HepG2 (cell line): Measurements from ENCODE around the gene GRHPR. TPM values are rescaled to one million over a fixed set of nuclear protein-coding genes. Genes with fewer than 3 reads are reported as not detected.

Source experiments
- CBX2 ChIP-seq, 2 experiments: fragments of 200-600 bp in 1 of 2; sonication (generic); formaldehyde crosslinking in 1 of 2; IDR thresholded peaks; 2 replicates each; pipeline versions ENCODE4 v1.7.0 to v1.8.1; 2018 to 2022; ENCODE audit warnings: low read depth in 2 of 2, low read length in 1 of 2, mild to moderate bottlenecking in 1 of 2, missing genetic modification reagents in 1 of 2
- FOXC1 ChIP-seq: sonication (generic); formaldehyde crosslinking; IDR thresholded peaks from 2 replicates; pipeline ENCODE4 v1.8.0; 2022; ENCODE audit warnings: mild to moderate bottlenecking, missing genetic modification reagents, borderline replicate concordance
- NFRKB ChIP-seq: fragments of 450-650 bp; IDR thresholded peaks from 2 replicates; pipeline ENCODE4 v1.6.1; 2017
- NR1H2 ChIP-seq: sonication (generic); formaldehyde crosslinking; IDR thresholded peaks from 2 replicates; pipeline ENCODE4 v1.8.1; 2022; ENCODE audit warnings: low read depth, missing genetic modification reagents, borderline replicate concordance
- PCBP1 ChIP-seq: fragments of 200-400 bp; formaldehyde crosslinking; IDR thresholded peaks from 2 replicates; pipeline ENCODE4 v1.6.1; 2017; ENCODE audit warnings: mild to moderate bottlenecking, low read depth, low read length, borderline replicate concordance
- RCOR2 ChIP-seq: IDR thresholded peaks from 2 replicates; pipeline ENCODE4 v1.6.1; 2016; ENCODE audit warnings: missing biosample characterization, missing genetic modification reagents
- SOX13 ChIP-seq, 3 experiments: fragments of 450-650 bp in 1 of 3; sonication (generic) in 1 of 3; formaldehyde crosslinking in 1 of 3; IDR thresholded peaks in 2 of 3; conservative IDR thresholded peaks in 1 of 3; 2 replicates each; pipeline versions ENCODE4 v1.5.0 to v1.6.1; 2016 to 2020; ENCODE audit warnings: antibody characterized with exemption in 1 of 3, mild to moderate bottlenecking in 1 of 3, missing compliant biosample characterization in 1 of 3, missing genetic modification reagents in 1 of 3, moderate library complexity in 1 of 3
- ZNF160 ChIP-seq: sonication (generic); formaldehyde crosslinking; IDR thresholded peaks from 2 replicates; pipeline ENCODE4 v1.8.0; 2022; ENCODE audit warnings: mild to moderate bottlenecking, inconsistent platforms, missing genetic modification reagents
- ZNF570 ChIP-seq: sonication (generic); formaldehyde crosslinking; IDR thresholded peaks from 2 replicates; pipeline ENCODE4 v1.4.0; 2020; ENCODE audit warnings: mild to moderate bottlenecking, missing genetic modification reagents, borderline replicate concordance
- ZNF781 ChIP-seq: sonication (generic); formaldehyde crosslinking; IDR thresholded peaks from 2 replicates; pipeline ENCODE4 v1.5.1; 2020; ENCODE audit warnings: borderline replicate concordance, mild to moderate bottlenecking, missing genetic modification reagents; ENCODE audit errors: not compliant biosample characterization
- polyA plus RNA-seq, 8 experiments: library from polyadenylated mRNA; depleted of rRNA in 3 of 8; stranded (reverse) in 7 of 8; unstranded in 1 of 8; fragments of >200 nt; fragmentation: Illumina TruSeq in 4 of 8; extraction: Trizol in 4 of 8; gene quantifications; 2 replicates each; pipeline versions ENCODE4 v1.2.1 to v1.2.3, GENCODE V29; 2011 to 2016; ENCODE audit warnings: low read depth in 4 of 8, missing spikeins in 1 of 8, mixed read lengths in 1 of 8; ENCODE audit not compliant: insufficient read depth in 1 of 8
- total RNA-seq, 5 experiments: library from RNA; depleted of rRNA; stranded (reverse); fragments of >200 nt; fragmentation: Illumina TruSeq; extraction: Trizol; gene quantifications; 2 replicates each; pipeline ENCODE4 v1.2.3, GENCODE V29; 2016; ENCODE audit warnings: low read depth in 1 of 5
- TF ChIP-seq, protein P1 (sequence below): sonication (generic); formaldehyde crosslinking; IDR thresholded peaks from 2 replicates; pipeline ENCODE4 v1.5.1; 2020; ENCODE audit warnings: missing genetic modification reagents, mild to moderate bottlenecking, borderline replicate concordance
- TF ChIP-seq, protein P2 (sequence below), 2 experiments: fragments of 450-650 bp in 1 of 2; sonication (generic) in 1 of 2; formaldehyde crosslinking in 1 of 2; IDR thresholded peaks; 2 replicates each; pipeline versions ENCODE4 v1.6.1 to v1.8.0; 2016 to 2022; ENCODE audit warnings: antibody characterized with exemption in 1 of 2, mild to moderate bottlenecking in 1 of 2, missing genetic modification reagents in 1 of 2
- TF ChIP-seq, protein P3 (sequence below): sonication (generic); formaldehyde crosslinking; IDR thresholded peaks from 2 replicates; pipeline ENCODE4 v1.4.0; 2020; ENCODE audit warnings: missing genetic modification reagents

Gene GRHPR
- total and polyA plus RNA-seq, 2 of the 13 experiments (the other 11 are each of a cell fraction or from before 2014, with no cell fraction given), result 113 to 115 TPM

DNA sequence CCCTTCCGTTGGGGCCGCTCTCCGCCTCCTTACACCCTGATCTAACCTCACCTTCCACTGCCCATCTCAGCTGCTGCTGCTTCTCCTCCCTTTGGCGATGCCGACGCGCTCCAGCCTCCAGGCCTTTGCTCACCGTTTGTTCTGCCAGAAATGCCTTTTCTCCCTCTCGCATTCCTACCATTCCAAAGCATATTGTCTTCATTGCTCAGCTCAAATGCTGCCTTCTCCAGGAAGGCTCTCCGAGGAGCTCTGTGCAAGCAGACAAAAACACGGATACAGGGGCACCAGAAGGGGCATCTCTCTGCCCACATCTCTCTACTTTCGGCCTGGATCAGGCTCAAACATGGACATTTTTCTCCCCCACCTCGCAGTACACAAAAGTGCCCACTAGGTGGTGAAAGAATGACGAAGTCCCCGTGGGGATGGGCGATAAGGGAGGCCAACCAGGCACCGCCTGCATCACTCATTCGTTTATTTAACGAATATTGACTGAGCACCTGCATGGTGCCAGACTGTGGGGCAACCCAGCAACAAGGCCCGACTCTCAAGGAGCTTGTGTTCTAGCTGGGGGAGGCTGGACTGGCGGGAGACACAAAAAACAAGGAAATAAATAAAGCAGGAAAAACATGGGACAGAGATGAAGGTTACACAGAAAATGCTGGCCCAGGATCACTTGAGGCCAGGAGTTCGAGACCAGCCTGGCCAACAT, 7.3 kb upstream of the GRHPR start (continued):
- TF ChIP-seq, protein P1, sequence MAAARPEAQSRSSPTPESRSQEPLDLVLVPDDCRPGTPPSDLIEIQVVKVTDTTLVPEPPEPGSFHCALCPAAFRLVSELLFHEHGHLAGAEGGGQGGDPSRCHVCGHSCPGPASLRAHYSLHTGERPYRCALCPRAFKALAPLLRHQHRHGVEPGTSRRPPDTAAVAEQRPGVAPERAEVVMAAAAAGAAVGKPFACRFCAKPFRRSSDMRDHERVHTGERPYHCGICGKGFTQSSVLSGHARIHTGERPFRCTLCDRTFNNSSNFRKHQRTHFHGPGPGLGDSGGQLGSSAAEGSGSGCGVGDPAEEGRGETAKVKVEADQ, result no peak
- TF ChIP-seq RCOR2 (CRISPR knock-in tag) (0 out of 2 replicates have a peak, but pooled peaks have one; percentile 38), PCBP1 (no peak), NR1H2 (CRISPR knock-in tag) (no peak), ZNF570 (CRISPR knock-in tag) (no peak), FOXC1 (CRISPR knock-in tag) (no peak), ZNF160 (no peak), CBX2 (IDR thresholded peaks at IDR 0.05; ENCODE audit: low read depth, low read length) (no peak), CBX2 (CRISPR knock-in tag; IDR thresholded peaks at IDR 0.05; ENCODE audit: low read depth) (no peak), ZNF781 (CRISPR knock-in tag) (no peak), NFRKB (no peak), SOX13 (IDR thresholded peaks at IDR 0.05) (no peak), SOX13 (CRISPR knock-in tag; conservative IDR thresholded peaks at IDR 0.05 in 1 of 2, IDR thresholded peaks at IDR 0.05 in 1 of 2) (peak in 1 of 2 experiments; percentile 43; a peak in 2 of 4 replicates)
- TF ChIP-seq, protein P2, sequence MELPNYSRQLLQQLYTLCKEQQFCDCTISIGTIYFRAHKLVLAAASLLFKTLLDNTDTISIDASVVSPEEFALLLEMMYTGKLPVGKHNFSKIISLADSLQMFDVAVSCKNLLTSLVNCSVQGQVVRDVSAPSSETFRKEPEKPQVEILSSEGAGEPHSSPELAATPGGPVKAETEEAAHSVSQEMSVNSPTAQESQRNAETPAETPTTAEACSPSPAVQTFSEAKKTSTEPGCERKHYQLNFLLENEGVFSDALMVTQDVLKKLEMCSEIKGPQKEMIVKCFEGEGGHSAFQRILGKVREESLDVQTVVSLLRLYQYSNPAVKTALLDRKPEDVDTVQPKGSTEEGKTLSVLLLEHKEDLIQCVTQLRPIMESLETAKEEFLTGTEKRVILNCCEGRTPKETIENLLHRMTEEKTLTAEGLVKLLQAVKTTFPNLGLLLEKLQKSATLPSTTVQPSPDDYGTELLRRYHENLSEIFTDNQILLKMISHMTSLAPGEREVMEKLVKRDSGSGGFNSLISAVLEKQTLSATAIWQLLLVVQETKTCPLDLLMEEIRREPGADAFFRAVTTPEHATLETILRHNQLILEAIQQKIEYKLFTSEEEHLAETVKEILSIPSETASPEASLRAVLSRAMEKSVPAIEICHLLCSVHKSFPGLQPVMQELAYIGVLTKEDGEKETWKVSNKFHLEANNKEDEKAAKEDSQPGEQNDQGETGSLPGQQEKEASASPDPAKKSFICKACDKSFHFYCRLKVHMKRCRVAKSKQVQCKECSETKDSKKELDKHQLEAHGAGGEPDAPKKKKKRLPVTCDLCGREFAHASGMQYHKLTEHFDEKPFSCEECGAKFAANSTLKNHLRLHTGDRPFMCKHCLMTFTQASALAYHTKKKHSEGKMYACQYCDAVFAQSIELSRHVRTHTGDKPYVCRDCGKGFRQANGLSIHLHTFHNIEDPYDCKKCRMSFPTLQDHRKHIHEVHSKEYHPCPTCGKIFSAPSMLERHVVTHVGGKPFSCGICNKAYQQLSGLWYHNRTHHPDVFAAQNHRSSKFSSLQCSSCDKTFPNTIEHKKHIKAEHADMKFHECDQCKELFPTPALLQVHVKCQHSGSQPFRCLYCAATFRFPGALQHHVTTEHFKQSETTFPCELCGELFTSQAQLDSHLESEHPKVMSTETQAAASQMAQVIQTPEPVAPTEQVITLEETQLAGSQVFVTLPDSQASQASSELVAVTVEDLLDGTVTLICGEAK (IDR thresholded peaks at IDR 0.05), result no peak
- TF ChIP-seq, protein P2 (CRISPR knock-in tag; IDR thresholded peaks at IDR 0.05), result no peak
- TF ChIP-seq, protein P3, sequence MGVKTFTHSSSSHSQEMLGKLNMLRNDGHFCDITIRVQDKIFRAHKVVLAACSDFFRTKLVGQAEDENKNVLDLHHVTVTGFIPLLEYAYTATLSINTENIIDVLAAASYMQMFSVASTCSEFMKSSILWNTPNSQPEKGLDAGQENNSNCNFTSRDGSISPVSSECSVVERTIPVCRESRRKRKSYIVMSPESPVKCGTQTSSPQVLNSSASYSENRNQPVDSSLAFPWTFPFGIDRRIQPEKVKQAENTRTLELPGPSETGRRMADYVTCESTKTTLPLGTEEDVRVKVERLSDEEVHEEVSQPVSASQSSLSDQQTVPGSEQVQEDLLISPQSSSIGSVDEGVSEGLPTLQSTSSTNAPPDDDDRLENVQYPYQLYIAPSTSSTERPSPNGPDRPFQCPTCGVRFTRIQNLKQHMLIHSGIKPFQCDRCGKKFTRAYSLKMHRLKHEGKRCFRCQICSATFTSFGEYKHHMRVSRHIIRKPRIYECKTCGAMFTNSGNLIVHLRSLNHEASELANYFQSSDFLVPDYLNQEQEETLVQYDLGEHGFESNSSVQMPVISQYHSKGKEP (CRISPR knock-in tag), result no peak
